Adrenal gland (tissue), 12 donors: ENCODE results near the gene ZNF19. TPM values are rescaled to one million over a fixed set of nuclear protein-coding genes. Genes with fewer than 3 reads are reported as not detected.

ENCODE experiments used
- DNase-seq, 7 donors: peaks; one replicate each; pipeline ENCODE4 v3.0.0-alpha.2; 2019 to 2020
- H3K27ac ChIP-seq, 5 donors: fragments of 200-600 bp; sonication (generic) in 4 of 5; 1 replicate in 3 of 5; 2 replicates in 2 of 5; pipeline versions ENCODE4 v1.5.1 to v1.8.0; 2016 to 2020; ENCODE audit warnings: mild to moderate bottlenecking in 1 of 5
- H3K27me3 ChIP-seq: fragments of 200-600 bp; 2 replicates; pipeline ENCODE4 v1.8.0; 2021
- H3K36me3 ChIP-seq, 2 donors: fragments of 200-600 bp; replicated peaks in 1 of 2; 1 replicate in 1 of 2; 2 replicates in 1 of 2; pipeline versions ENCODE4 v1.5.1 to v1.8.0; 2018 to 2022
- H3K4me1 ChIP-seq, 2 donors: fragments of 200-600 bp; replicated peaks in 1 of 2; 1 replicate in 1 of 2; 2 replicates in 1 of 2; pipeline versions ENCODE4 v1.5.1 to v1.8.0; 2018 to 2021
- H3K4me3 ChIP-seq, 4 donors: fragments of 200-600 bp; sonication (generic) in 3 of 4; one replicate each; pipeline ENCODE4 v1.5.1; 2016 to 2018
- H3K9me3 ChIP-seq, 3 donors: fragments of 200-600 bp; sonication (generic) in 1 of 3; replicated peaks in 1 of 3; 1 replicate in 2 of 3; 2 replicates in 1 of 3; pipeline versions ENCODE4 v1.5.1 to v1.8.0; 2016 to 2021
- POLR2A ChIP-seq, 2 donors: fragments of 450-650 bp; IDR thresholded peaks; one replicate each; pipeline ENCODE4 v1.6.1; 2017; ENCODE audit warnings: antibody characterized with exemption in 2 of 2, mild to moderate bottlenecking in 2 of 2, moderate library complexity in 1 of 2
- WGBS, 4 donors: extraction: QIAGEN DNeasy Blood & Tissue Kit in 2 of 4; methylation state at CpG; one replicate each; pipeline versions ENCODE4 v1.1.5 to v1.1.7; 2013 to 2017; 5-methylcytosine and 5-hydroxymethylcytosine counted together
- intact Hi-C, 2 donors: fragments of 100-400 bp; cut with DNase I; formaldehyde crosslinking; loops; one replicate each; pipeline versions ENCODE4 v1.14.1 to v1.15.0; 2022 to 2023
- polyA plus RNA-seq, 3 donors: library from polyadenylated mRNA; stranded (reverse); fragments of 200-250 nt in 2 of 3; fragments of 350-450 nt in 1 of 3; fragmentation: Illumina TruSeq in 1 of 3; extraction: RNeasy Lipid Tissue Mini Kit (QIAGEN cat#74804) in 1 of 3; gene quantifications; one replicate each; pipeline ENCODE4 v1.2.3, GENCODE V29; 2013 to 2014
- total RNA-seq, 9 donors: library from RNA; depleted of rRNA in 4 of 9; stranded (reverse); fragments of >200 nt in 4 of 9; fragments of 120-200 nt in 1 of 9; fragmentation: NEBNext Ultra II Directional in 1 of 9; extraction: Animal tissue kit (Norgen Biotek cat#: 25700) in 1 of 9; gene quantifications; one replicate each; pipeline versions ENCODE4 v1.1.0 to v1.2.4, GENCODE V29; 2013 to 2023
- TF ChIP-seq, protein P1 (sequence below), 6 experiments: fragments of 450-650 bp in 4 of 6; fragments of 200-600 bp in 2 of 6; sonication (generic) in 1 of 6; IDR thresholded peaks; 1 replicate in 5 of 6; 2 replicates in 1 of 6; pipeline versions ENCODE4 v1.5.1 to v1.8.0; 2016 to 2021; ENCODE audit warnings: antibody characterized with exemption in 6 of 6, mild to moderate bottlenecking in 2 of 6, moderate library complexity in 1 of 6
- donor health status: healthy with polysubstance abuse.
- donor health status: Bipolar disorder and iron deficiency.
- donor health status: DM: yes; HTN: yes; CAD: no.
- donor health status: DM: no; HTN: no; CAD: no.
- donor health status: DM: no; HTN: no; CAD: no.
- donor health status: DM: yes; HTN: yes; CAD: no.

Gene ZNF19
- total and polyA plus RNA-seq, 12 donors, result 0.24 to 10.4 (median 4.9) TPM

DNA sequence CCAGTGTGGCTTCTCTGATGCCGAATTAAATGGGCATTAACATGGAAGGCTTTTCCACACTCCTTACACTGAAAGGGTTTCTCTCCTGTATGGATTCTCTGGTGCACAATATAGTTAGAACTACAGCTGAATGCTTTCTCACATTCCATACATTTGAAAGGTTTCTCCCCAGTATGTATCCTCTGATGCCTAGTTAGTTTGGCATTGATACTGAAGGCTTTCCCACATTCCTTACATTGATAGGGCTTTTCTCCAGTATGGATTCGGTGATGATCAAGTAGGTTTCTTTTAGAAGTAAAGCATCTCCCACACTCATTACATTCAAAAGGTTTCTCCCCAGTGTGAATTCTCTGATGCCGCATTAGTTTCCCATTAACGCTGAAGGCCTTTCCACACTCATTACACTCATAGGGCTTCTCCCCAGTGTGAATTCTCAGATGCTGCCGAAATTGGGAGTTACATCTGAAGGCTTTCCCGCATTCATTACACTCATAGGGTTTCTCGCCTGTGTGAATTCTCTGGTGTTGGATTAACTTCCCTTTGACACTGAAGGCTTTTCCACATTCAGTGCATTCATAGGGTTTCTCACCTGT is 40.8 kb downstream of the ZNF19 start:
- WGBS, 4 donors, result 97 to 100% (median 97%) methylated on average over 7 of the region's 7 CpGs
- intact Hi-C loops, result no loop called here
- Histone ChIP-seq H3K27ac (no peak overlapping the region), H3K9me3 (peaks cover 0 to 60% (median 15%) of the 10 kb centered on the region in 3 donors), H3K4me3 (peak overlapping the region in 1 of 4 donors; percentile 34), H3K27me3 (no peaks in the 10 kb centered on the region), H3K36me3 (peaks cover 0 to 24% of the 10 kb centered on the region in 2 donors), H3K4me1 (no peaks in the 10 kb centered on the region)
- TF ChIP-seq, protein P1, sequence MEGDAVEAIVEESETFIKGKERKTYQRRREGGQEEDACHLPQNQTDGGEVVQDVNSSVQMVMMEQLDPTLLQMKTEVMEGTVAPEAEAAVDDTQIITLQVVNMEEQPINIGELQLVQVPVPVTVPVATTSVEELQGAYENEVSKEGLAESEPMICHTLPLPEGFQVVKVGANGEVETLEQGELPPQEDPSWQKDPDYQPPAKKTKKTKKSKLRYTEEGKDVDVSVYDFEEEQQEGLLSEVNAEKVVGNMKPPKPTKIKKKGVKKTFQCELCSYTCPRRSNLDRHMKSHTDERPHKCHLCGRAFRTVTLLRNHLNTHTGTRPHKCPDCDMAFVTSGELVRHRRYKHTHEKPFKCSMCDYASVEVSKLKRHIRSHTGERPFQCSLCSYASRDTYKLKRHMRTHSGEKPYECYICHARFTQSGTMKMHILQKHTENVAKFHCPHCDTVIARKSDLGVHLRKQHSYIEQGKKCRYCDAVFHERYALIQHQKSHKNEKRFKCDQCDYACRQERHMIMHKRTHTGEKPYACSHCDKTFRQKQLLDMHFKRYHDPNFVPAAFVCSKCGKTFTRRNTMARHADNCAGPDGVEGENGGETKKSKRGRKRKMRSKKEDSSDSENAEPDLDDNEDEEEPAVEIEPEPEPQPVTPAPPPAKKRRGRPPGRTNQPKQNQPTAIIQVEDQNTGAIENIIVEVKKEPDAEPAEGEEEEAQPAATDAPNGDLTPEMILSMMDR (IDR thresholded peaks at IDR 0.05), result no peak
- TF ChIP-seq POLR2A (IDR thresholded peaks at IDR 0.05), result no peak
- no peak for DNase-seq

DNA sequence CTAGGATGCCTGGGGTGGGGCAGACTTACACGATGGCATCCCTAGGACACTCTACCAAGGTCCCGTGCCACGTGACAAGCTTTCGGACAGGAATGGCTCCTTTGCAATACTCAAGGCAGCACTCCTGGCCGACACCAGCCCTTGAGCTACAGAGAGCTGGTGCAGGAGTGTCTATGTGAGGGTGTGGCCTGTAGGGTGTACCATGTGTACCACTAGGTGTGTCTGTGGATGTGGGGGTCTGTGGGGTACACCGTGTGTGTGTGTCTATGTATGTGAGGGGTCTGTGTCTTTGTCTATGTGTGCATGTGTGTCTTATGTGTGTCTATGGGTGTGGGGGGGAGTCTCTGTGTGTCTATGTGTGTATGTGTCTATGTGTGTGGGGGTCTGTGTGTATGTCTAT is 45.4 kb downstream of the ZNF19 start:
- Histone ChIP-seq H3K9me3 (peaks cover 0 to 27% (median 3%) of the 10 kb centered on the region in 3 donors), H3K27me3 (no peaks in the 10 kb centered on the region), H3K36me3 (peaks cover 0 to 1% of the 10 kb centered on the region in 2 donors), H3K4me3 (no peak overlapping the region), H3K4me1 (no peaks in the 10 kb centered on the region), H3K27ac (no peak overlapping the region)
- 82 to 100% (median 92%) methylated on average over 5 to 6 of the region's 6 CpGs for WGBS, 4 donors
- DNase-seq, result peak in 1 of 7 donors; percentile 45
- no peak for TF ChIP-seq POLR2A (IDR thresholded peaks at IDR 0.05)
- TF ChIP-seq, protein P1 (IDR thresholded peaks at IDR 0.05), result no peak
- intact Hi-C loops, result no loop called here

DNA sequence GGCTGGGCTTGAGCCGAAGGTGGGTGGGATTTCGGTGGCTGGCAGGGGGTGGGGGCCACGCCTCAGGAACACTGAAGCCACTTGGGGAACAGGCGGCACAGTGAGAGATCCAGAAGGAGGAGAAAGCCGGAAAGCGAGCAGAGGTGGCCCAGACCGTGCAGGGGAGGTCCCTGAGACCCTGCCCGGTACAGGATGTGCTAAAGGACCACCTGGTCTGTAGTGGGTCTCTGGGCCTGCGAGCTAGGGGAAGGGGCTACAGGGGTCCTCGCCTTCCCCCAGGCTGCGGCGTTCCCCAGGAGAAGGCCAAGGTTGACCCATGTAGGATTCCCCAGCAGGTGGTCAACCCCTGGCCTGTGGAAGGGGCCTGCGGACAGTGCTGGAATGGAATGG is 47.1 kb downstream of the ZNF19 start, which contains the start of gene TLE7:
TSS of gene TLE7 (minus strand) at position 4 of the 390 bp plus-strand sequence. CDS start 8,730 bp downstream, outside the sequence.
- Histone ChIP-seq H3K27me3 (no peaks in the 10 kb centered on the region), H3K4me1 (no peaks in the 10 kb centered on the region), H3K36me3 (no peaks in the 10 kb centered on the region), H3K27ac (no peak within 1 kb of the TSS), H3K9me3 (peaks cover 0 to 14% (median 0%) of the 10 kb centered on the region in 3 donors), H3K4me3 (no peak within 1 kb of the TSS)
- intact Hi-C loops, result no loop called here
- TF ChIP-seq, protein P1 (IDR thresholded peaks at IDR 0.05), result no peak
- no peak for TF ChIP-seq POLR2A (IDR thresholded peaks at IDR 0.05)
- WGBS, 4 donors, result 80 to 94% (median 85%) methylated on average over 6 to 13 of the region's 13 CpGs
- peak in 1 of 7 donors; percentile 27 for DNase-seq

DNA sequence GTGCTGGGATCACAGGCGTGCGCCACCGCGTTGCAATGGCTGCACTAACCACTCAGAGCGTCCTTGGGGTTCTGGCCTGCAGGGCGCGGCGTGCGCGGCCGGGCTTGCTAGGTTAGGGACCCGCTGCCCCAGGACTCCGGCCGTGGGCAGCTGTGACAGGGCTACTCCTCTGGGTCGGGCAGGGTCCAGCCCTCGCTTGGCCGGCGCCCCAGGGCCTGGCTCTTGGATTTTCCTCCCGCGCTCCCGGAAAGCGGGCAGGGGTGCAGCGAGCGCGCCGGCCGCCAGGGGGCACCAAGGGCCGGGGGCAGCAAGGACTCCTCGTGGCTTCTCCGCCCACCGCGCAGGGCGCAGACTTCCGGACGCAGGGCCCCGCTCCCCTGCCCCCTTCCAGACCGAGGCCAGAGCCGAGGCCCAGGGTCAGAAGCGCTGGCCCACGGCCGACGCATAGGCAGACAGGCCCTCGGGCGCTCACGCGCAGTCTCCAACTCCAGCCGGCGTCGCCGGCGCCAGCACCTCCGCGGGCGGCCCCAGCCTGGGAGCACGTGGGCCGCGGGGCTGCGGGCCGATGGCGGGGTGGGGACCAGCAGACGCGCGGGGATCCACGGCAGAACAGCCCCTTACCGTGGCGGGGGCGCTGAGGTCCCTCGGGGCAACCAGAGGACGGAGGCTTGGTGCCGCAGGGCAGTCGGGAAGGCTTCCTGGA is 47.6 kb downstream of the ZNF19 start:
- intact Hi-C loops, result no loop called here
- Histone ChIP-seq H3K27me3 (no peaks in the 10 kb centered on the region), H3K4me1 (no peaks in the 10 kb centered on the region), H3K27ac (no peak overlapping the region), H3K4me3 (no peak overlapping the region), H3K9me3 (peaks cover 0 to 12% (median 0%) of the 10 kb centered on the region in 3 donors), H3K36me3 (no peaks in the 10 kb centered on the region)
- WGBS, 4 donors, result 32 to 71% (median 53%) methylated on average over 10 to 71 of the region's 71 CpGs
- TF ChIP-seq, protein P1 (IDR thresholded peaks at IDR 0.05), result peak in 3 of 6 experiments; percentile 17 to 27 (median 21)
- TF ChIP-seq POLR2A (IDR thresholded peaks at IDR 0.05), result no peak
- DNase-seq, result peak in 1 of 7 donors; percentile 18
